ENCODE measurements around the gene FBXO36.

GRCh38 chr2:229901819-229902218 lies 20.5 kb upstream of the FBXO36 start:
- no peak for TF ChIP-seq CTCF (IDR thresholded peaks at IDR 0.05)
- TF ChIP-seq POLR2AphosphoS5 (IDR thresholded peaks at IDR 0.05): no peak
- no peak for TF ChIP-seq POLR2A (IDR thresholded peaks at IDR 0.05)
